OCI-LY7 (cell line): ENCODE data around the gene JDP2.

ENCODE experiments used
- EZH2phosphoT487 ChIP-seq: fragments of 200-600 bp; sonication (generic); IDR thresholded peaks from 2 replicates; pipeline ENCODE4 v1.6.1; 2018; ENCODE audit warnings: low read depth, borderline replicate concordance, mild to moderate bottlenecking, mixed run types, antibody characterized with exemption, low read length, moderate library complexity, mixed read lengths
- TF ChIP-seq, protein P1 (sequence below): fragments of 200-600 bp; sonication (generic); conservative IDR thresholded peaks from 2 replicates; pipeline ENCODE4 v1.5.1; 2014; ENCODE audit warnings: mild to moderate bottlenecking, antibody characterized with exemption, low read length, moderate library complexity, mixed read lengths

DNA sequence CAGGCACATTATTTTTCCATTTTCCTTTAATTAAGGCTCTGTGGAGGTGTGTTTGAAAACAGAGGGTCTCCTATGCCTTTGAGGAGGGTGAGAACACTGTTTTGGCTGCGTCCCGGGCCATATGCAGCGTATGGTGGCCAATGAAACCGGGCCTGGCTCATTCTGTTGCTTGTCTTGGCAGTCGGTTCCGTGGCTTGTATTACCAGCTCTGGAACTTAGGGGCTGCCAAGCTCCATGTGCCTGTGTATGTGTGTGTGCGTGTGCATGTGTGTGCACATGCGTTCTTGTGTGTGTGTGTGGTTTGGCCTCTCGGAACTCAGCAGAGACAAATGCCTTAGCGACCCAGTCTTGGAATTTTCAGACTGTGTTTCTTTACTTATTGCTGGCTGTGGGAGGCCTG, 2.7 kb downstream of the JDP2 start:
- TF ChIP-seq, protein P1, sequence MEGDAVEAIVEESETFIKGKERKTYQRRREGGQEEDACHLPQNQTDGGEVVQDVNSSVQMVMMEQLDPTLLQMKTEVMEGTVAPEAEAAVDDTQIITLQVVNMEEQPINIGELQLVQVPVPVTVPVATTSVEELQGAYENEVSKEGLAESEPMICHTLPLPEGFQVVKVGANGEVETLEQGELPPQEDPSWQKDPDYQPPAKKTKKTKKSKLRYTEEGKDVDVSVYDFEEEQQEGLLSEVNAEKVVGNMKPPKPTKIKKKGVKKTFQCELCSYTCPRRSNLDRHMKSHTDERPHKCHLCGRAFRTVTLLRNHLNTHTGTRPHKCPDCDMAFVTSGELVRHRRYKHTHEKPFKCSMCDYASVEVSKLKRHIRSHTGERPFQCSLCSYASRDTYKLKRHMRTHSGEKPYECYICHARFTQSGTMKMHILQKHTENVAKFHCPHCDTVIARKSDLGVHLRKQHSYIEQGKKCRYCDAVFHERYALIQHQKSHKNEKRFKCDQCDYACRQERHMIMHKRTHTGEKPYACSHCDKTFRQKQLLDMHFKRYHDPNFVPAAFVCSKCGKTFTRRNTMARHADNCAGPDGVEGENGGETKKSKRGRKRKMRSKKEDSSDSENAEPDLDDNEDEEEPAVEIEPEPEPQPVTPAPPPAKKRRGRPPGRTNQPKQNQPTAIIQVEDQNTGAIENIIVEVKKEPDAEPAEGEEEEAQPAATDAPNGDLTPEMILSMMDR, result no peak
- TF ChIP-seq EZH2phosphoT487, result no peak
